Measurements from ENCODE around the gene KRTAP10-3. TPM values are rescaled to one million over a fixed set of nuclear protein-coding genes. Genes with fewer than 3 reads are reported as not detected.

KRTAP10-3 gene
- total RNA-seq, 1 experiment from 2014 or later = not detected

- no peak for ATAC-seq
- no peaks in the 10 kb centered on the region for H3K79me2 ChIP-seq (ENCODE audit: low read length)
- no peaks in the 10 kb centered on the region for H3K9me2 ChIP-seq (replicated peaks; ENCODE audit: low read length)
- TSS peak; percentile 12 for BruUV-seq (replicated peaks)
- DNase-seq = no peak
- ChIA-PET POLR2A (ENCODE audit: unreplicated experiment) (no interaction called here), CTCF (interaction anchor here (2.6 kb wide), 1 partner anchor 234 kb away, joined by 20 read pairs; no protein-coding TSS in a partner anchor)
- no peaks in the 10 kb centered on the region for H3K36me3 ChIP-seq (ENCODE audit: low read depth, low read length)
- H2AFZ ChIP-seq (ENCODE audit: low read length) = no peak overlapping the region
- intact Hi-C loops (cut with micrococcal nuclease) = no loop called here
- H3K27ac ChIP-seq (ENCODE audit: low read length) = no peak overlapping the region
- H3K9ac ChIP-seq (ENCODE audit: low read length) = no peak overlapping the region
- peaks cover 11% of the 10 kb centered on the region; the same call in 1 of the 2 replicates for H3K4me1 ChIP-seq (ENCODE audit: insufficient read depth, low read length)
- TF ChIP-seq, protein P1, sequence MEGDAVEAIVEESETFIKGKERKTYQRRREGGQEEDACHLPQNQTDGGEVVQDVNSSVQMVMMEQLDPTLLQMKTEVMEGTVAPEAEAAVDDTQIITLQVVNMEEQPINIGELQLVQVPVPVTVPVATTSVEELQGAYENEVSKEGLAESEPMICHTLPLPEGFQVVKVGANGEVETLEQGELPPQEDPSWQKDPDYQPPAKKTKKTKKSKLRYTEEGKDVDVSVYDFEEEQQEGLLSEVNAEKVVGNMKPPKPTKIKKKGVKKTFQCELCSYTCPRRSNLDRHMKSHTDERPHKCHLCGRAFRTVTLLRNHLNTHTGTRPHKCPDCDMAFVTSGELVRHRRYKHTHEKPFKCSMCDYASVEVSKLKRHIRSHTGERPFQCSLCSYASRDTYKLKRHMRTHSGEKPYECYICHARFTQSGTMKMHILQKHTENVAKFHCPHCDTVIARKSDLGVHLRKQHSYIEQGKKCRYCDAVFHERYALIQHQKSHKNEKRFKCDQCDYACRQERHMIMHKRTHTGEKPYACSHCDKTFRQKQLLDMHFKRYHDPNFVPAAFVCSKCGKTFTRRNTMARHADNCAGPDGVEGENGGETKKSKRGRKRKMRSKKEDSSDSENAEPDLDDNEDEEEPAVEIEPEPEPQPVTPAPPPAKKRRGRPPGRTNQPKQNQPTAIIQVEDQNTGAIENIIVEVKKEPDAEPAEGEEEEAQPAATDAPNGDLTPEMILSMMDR (conservative IDR thresholded peaks at IDR 0.05; ENCODE audit: low read depth, low read length) = no peak
- no peaks in the 10 kb centered on the region for H3K9me3 ChIP-seq (ENCODE audit: low read length)
- H4K20me1 ChIP-seq (ENCODE audit: low read length) = no peaks in the 10 kb centered on the region
- H3K4me2 ChIP-seq (ENCODE audit: low read length) = no peak overlapping the region
- no peaks in the 10 kb centered on the region for H3F3A ChIP-seq (ENCODE audit: low read length, unreplicated experiment)
- no peak overlapping the region for H3K4me3 ChIP-seq (ENCODE audit: low read length)
- no peaks in the 10 kb centered on the region for H3K27me3 ChIP-seq (ENCODE audit: low read length)
Measured at GRCh38 chr21:44508711-44509445, 49.7 kb downstream of the KRTAP10-3 start.

- Histone ChIP-seq H3K4me1 (ENCODE audit: insufficient read depth, low read length) (peaks cover 11% of the 10 kb centered on the region; the same call in 1 of the 2 replicates), H3K9me2 (replicated peaks; ENCODE audit: low read length) (no peaks in the 10 kb centered on the region), H3K27me3 (ENCODE audit: low read length) (no peaks in the 10 kb centered on the region), H3K9ac (ENCODE audit: low read length) (no peak overlapping the region), H3F3A (ENCODE audit: low read length, unreplicated experiment) (no peaks in the 10 kb centered on the region), H3K36me3 (ENCODE audit: low read depth, low read length) (no peaks in the 10 kb centered on the region), H3K4me2 (ENCODE audit: low read length) (no peak overlapping the region), H4K20me1 (ENCODE audit: low read length) (no peaks in the 10 kb centered on the region), H3K4me3 (ENCODE audit: low read length) (no peak overlapping the region), H2AFZ (ENCODE audit: low read length) (no peak overlapping the region), H3K9me3 (ENCODE audit: low read length) (no peaks in the 10 kb centered on the region), H3K79me2 (ENCODE audit: low read length) (no peaks in the 10 kb centered on the region), H3K27ac (ENCODE audit: low read length) (no peak overlapping the region)
- no TSS peak for BruUV-seq (replicated peaks)
- CTCF ChIA-PET = no interaction called here
- no peak for TF ChIP-seq EZH2 (IDR thresholded peaks at IDR 0.05; ENCODE audit: low read length, unreplicated experiment)
- TF ChIP-seq, protein P1 (conservative IDR thresholded peaks at IDR 0.05; ENCODE audit: low read depth, low read length) = no peak
- no peak for TF ChIP-seq EZH2phosphoT487 (IDR thresholded peaks at IDR 0.05; ENCODE audit: borderline replicate concordance, low read length)
- no peak for DNase-seq
- no peak for ATAC-seq
- intact Hi-C loops (cut with micrococcal nuclease) = no loop called here
- POLR2A ChIA-PET (ENCODE audit: unreplicated experiment) = no interaction called here
Measured at GRCh38 chr21:44508426-44508710, 50.2 kb downstream of the KRTAP10-3 start.

Other genes starting within 250 kb of the KRTAP10-3 start
- gene CFAP410, start 219.4 kb downstream of the KRTAP10-3 start, total RNA-seq (2014; rRNA removed) = 16.1 and 18.4 TPM in 2 replicates
- 48.3 and 50.0 TPM in 2 replicates for gene TRPM2, start 205.2 kb downstream of the KRTAP10-3 start, total RNA-seq (2014; rRNA removed)
- 3.1 and 4.1 TPM in 2 replicates for gene LRRC3, start 103.3 kb downstream of the KRTAP10-3 start, total RNA-seq (2014; rRNA removed)
- not detected in 2 replicates for gene KRTAP10-1, start 18.6 kb downstream of the KRTAP10-3 start, total RNA-seq (2014; rRNA removed)
- not detected in 2 replicates for gene KRTAP10-2, start 7.3 kb downstream of the KRTAP10-3 start, total RNA-seq (2014; rRNA removed)
- gene KRTAP10-4, start 14.9 kb upstream of the KRTAP10-3 start, total RNA-seq (2014; rRNA removed) = not detected in 2 replicates
- 0.98 TPM in 1 of 2 replicates, not detected in the other for gene KRTAP10-5, start 21.8 kb upstream of the KRTAP10-3 start, total RNA-seq (2014; rRNA removed)
- gene KRTAP10-6, start 33.7 kb upstream of the KRTAP10-3 start, total RNA-seq (2014; rRNA removed) = not detected in 2 replicates
- not detected in 2 replicates for gene KRTAP10-7, start 41.8 kb upstream of the KRTAP10-3 start, total RNA-seq (2014; rRNA removed)
- not detected in 2 replicates for gene KRTAP10-8, start 53.3 kb upstream of the KRTAP10-3 start, total RNA-seq (2014; rRNA removed)
- not detected in 2 replicates for gene KRTAP10-9, start 68.3 kb upstream of the KRTAP10-3 start, total RNA-seq (2014; rRNA removed)
- not detected in 2 replicates for gene KRTAP10-10, start 78.6 kb upstream of the KRTAP10-3 start, total RNA-seq (2014; rRNA removed)
- not detected in 2 replicates for gene KRTAP10-11, start 87.6 kb upstream of the KRTAP10-3 start, total RNA-seq (2014; rRNA removed)
- gene KRTAP12-4, start 95.9 kb upstream of the KRTAP10-3 start, total RNA-seq (2014; rRNA removed) = not detected in 2 replicates
- not detected in 2 replicates for gene KRTAP12-3, start 99.1 kb upstream of the KRTAP10-3 start, total RNA-seq (2014; rRNA removed)
- gene KRTAP12-2, start 108.1 kb upstream of the KRTAP10-3 start, total RNA-seq (2014; rRNA removed) = not detected in 2 replicates
- 0.62 and 0.86 TPM in 2 replicates for gene KRTAP12-1, start 123.4 kb upstream of the KRTAP10-3 start, total RNA-seq (2014; rRNA removed)
- not detected in 2 replicates for gene KRTAP10-12, start 138.4 kb upstream of the KRTAP10-3 start, total RNA-seq (2014; rRNA removed)
- gene TSPEAR, start 152.8 kb upstream of the KRTAP10-3 start, total RNA-seq (2014; rRNA removed) = 2.1 and 3.2 TPM in 2 replicates
- 159 and 189 TPM in 2 replicates for gene UBE2G2, start 243.0 kb upstream of the KRTAP10-3 start, total RNA-seq (2014; rRNA removed)

All from PC-3 (cell line).